ENCODE measurements around the gene ARMC2. TPM values are rescaled to one million over a fixed set of nuclear protein-coding genes. Genes with fewer than 3 reads are reported as not detected.

ARMC2 gene
- total RNA-seq, 1 donor from 2014 or later, result 0.26 TPM

GRCh38 chr6:108987156-108987555 is 138.9 kb downstream of the ARMC2 start:
- H3K4me3 ChIP-seq (ENCODE audit: low read depth, low read length), result no peak overlapping the region
- FAIRE-seq (no peak), DNase-seq (ENCODE audit: low read depth) (no peak)
- peaks cover 18% of the 10 kb centered on the region for H3K36me3 ChIP-seq (ENCODE audit: control insufficient read depth, insufficient read depth, low read length)
- TF ChIP-seq CTCF (IDR thresholded peaks at IDR 0.05; ENCODE audit: insufficient read depth, low read length, severe bottlenecking), result no peak
- no peaks in the 10 kb centered on the region for H3K27me3 ChIP-seq (ENCODE audit: control insufficient read depth, insufficient read depth, low read length)

- DNase-seq (ENCODE audit: low read depth) (no peak), FAIRE-seq (no peak)
- Histone ChIP-seq H3K27me3 (ENCODE audit: control insufficient read depth, insufficient read depth, low read length) (no peaks in the 10 kb centered on the region), H3K4me3 (ENCODE audit: low read depth, low read length) (no peak overlapping the region), H3K36me3 (ENCODE audit: control insufficient read depth, insufficient read depth, low read length) (peaks cover 20% of the 10 kb centered on the region)
- no peak for TF ChIP-seq CTCF (IDR thresholded peaks at IDR 0.05; ENCODE audit: insufficient read depth, low read length, severe bottlenecking)
Observed at GRCh38 chr6:108988296-108988695, 140.1 kb downstream of the ARMC2 start.

GRCh38 chr6:108988765-108989164 is 140.5 kb downstream of the ARMC2 start:
- Histone ChIP-seq H3K36me3 (ENCODE audit: control insufficient read depth, insufficient read depth, low read length) (peaks cover 20% of the 10 kb centered on the region), H3K4me3 (ENCODE audit: low read depth, low read length) (no peak overlapping the region), H3K27me3 (ENCODE audit: control insufficient read depth, insufficient read depth, low read length) (no peaks in the 10 kb centered on the region)
- TF ChIP-seq CTCF (IDR thresholded peaks at IDR 0.05; ENCODE audit: insufficient read depth, low read length, severe bottlenecking), result no peak
- FAIRE-seq (no peak), DNase-seq (ENCODE audit: low read depth) (no peak)

GRCh38 chr6:108989700-108990099 is 141.5 kb downstream of the ARMC2 start:
- peaks cover 20% of the 10 kb centered on the region for H3K36me3 ChIP-seq (ENCODE audit: control insufficient read depth, insufficient read depth, low read length)
- H3K27me3 ChIP-seq (ENCODE audit: control insufficient read depth, insufficient read depth, low read length), result no peaks in the 10 kb centered on the region
- H3K4me3 ChIP-seq (ENCODE audit: low read depth, low read length), result no peak overlapping the region
- FAIRE-seq, result peak; percentile 18
- no peak for DNase-seq (ENCODE audit: low read depth)
- TF ChIP-seq CTCF (IDR thresholded peaks at IDR 0.05; ENCODE audit: insufficient read depth, low read length, severe bottlenecking), result no peak

- Histone ChIP-seq H3K36me3 (ENCODE audit: control insufficient read depth, insufficient read depth, low read length) (peaks cover 22% of the 10 kb centered on the region), H3K27me3 (ENCODE audit: control insufficient read depth, insufficient read depth, low read length) (no peaks in the 10 kb centered on the region), H3K4me3 (ENCODE audit: low read depth, low read length) (no peak overlapping the region)
- no peak for TF ChIP-seq CTCF (IDR thresholded peaks at IDR 0.05; ENCODE audit: insufficient read depth, low read length, severe bottlenecking)
- no peak for FAIRE-seq
- no peak for DNase-seq (ENCODE audit: low read depth)
Observed at GRCh38 chr6:108993876-108994275, 145.7 kb downstream of the ARMC2 start.

GRCh38 chr6:108995296-108995695 is 147.1 kb downstream of the ARMC2 start:
- FAIRE-seq (no peak), DNase-seq (ENCODE audit: low read depth) (no peak)
- no peak for TF ChIP-seq CTCF (IDR thresholded peaks at IDR 0.05; ENCODE audit: insufficient read depth, low read length, severe bottlenecking)
- Histone ChIP-seq H3K4me3 (ENCODE audit: low read depth, low read length) (no peak overlapping the region), H3K27me3 (ENCODE audit: control insufficient read depth, insufficient read depth, low read length) (no peaks in the 10 kb centered on the region), H3K36me3 (ENCODE audit: control insufficient read depth, insufficient read depth, low read length) (peaks cover 18% of the 10 kb centered on the region)
